SKM-1 treated with dmso at 0.1 percent for 144 hours (cell line): ENCODE measurements around the gene C1orf116.

ENCODE experiments used
- DNase-seq: peaks from one replicate; lab custom pipeline; 2025; ENCODE audit not compliant: unreplicated experiment; lab: John Stamatoyannopoulos, UW

Gene C1orf116

GRCh38 chr1:207035877-207036551 lies 3.5 kb upstream of the C1orf116 start:
- DNase-seq = no peak

DNA sequence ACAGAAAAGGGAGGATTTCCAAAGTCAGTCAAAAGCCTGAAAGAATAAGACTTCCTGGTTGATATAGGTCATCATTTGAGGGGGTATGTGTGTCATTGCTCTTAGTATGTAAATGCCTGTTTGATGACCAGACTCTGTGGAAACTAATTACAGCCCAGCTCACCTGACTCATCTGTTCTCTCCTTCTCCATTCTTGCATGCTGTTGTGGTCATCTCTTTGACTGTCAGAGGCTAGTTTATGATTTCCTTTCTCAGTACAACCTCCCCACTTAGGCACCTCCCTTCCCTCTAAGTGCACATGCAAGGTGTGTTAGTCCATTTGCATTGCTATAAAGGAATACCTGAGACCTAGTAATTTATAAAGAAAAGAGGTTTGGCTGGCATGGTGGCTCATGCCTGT lies 2.4 kb upstream of the C1orf116 start:
- DNase-seq = no peak

GRCh38 chr1:207034208-207034607 lies 1.7 kb upstream of the C1orf116 start:
- DNase-seq = no peak

DNA sequence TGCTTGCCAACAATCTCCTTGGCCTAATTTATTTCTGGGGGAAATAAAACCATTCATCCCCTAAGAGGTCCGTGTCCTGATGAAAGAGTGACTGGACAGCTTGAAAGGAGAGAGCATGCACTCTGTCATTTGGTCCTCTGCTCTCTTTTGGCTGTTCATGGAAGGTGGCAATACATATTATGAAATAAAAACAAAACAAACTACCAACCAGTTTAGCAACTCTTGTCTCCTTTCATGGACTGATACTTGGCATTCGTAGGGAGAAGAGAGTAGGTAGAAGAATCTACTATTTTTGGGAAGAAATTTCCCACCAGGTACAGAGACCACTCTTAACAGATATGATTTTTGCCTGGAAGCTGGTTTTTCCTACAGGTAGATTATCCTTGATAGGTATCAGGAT lies 746 bp upstream of the C1orf116 start:
- no peak for DNase-seq

DNA sequence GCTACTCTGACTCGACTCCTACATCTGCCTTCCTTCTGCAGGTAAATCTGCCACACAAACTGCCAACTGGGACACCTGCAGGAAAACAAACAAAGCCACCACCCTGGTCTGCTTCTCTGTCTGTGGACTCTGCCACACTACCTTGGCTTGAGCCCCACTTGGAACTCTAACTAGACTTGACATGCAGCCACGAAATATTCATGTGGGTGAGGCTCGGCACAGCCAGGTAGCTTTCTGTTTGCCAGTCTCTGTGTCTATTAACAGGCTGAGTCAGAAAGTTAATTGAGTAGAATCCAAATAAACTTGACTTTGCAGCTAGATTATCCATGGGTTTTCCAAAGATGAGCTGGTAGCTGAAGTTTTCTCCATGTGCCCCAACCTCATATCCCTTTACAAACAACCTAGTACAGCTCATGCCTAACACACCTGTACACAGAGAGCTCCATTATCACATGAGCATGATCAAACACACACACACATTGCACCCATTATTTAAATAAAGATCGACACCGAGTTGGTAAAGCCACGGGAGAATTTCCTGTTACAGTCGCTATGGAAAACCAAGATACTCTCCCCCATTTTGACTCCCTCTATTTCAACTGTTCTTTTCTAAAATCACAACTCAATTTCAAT lies 808 bp downstream of the C1orf116 start:
- DNase-seq = no peak

- no peak for DNase-seq
Measured at GRCh38 chr1:207031016-207031415, 1.5 kb downstream of the C1orf116 start.

- DNase-seq = no peak
Measured at GRCh38 chr1:207030522-207031009, 2.0 kb downstream of the C1orf116 start.

DNA sequence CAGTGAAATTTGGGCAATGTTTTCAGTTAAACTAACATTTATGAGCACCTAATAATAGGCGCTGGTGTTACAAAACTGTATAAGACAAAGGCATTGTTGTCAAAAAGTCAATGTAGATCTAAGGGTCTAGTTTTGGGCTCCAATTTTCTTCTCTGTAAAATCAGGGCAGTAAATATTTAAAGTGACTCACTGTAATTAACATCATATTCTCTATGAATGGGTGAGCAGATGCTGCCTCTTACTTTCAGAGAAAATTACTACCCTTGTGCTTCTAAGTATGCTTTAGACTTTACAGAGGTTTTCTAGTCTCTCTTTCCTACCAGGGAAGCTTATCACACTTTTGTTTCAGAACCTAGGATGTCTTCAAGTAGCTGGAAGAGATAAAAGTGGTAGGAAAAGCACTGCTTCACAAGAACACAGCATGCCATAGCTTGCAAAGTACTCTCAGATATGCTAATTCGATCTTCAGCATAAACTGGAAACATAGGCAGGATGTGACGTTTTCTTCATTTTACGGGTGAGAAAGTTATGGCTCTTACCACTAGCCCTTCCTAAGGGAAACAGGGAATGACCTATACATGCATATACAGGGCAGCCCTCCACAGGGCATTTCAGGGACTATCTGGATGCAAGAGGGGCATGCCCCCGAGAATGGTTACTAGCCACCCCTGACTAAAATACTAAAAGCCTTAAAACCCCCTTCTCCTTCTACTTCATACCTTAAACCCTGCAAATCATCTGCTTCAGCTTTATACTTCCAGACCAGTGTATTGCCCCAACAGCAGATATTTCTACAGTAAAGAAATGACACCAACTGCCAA lies 2.6 kb downstream of the C1orf116 start:
- DNase-seq = no peak

DNA sequence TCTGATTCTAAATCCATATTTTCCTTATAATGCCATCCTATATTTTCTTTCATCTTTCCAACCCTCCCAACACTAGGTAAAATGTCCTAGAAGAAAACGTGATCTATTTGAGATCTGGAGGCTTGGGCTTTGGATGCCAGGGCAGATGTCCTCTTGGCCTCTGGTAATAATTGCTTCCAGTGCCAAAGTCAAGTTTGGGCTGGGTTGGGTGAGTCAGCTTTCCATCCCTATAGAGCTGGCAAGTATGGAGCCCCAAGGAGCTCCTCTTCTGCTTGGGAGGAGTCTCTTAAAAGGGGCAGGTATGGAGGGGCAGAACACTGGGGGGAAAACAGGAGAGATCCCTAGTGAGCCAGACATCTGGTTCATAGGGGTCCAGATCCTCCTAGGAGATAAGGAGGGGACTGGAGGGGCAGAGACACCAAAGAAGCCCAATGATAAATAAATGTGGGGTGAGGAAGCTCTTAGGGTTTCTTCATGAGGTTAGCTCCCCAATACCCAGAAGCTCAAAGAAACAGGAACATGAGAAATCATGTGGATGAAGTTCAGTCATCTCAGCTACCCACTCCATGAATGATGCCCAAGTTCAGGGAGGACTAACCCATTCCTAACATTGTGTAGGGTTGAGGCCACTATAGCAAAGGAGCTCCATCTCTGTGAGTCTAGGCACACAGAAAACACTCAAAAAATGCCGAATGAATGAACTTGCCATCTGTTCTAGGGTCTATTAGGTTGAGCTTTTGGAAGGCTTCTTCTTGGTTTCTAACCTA lies 3.5 kb downstream of the C1orf116 start:
- DNase-seq = no peak

GRCh38 chr1:207027921-207028320 lies 4.6 kb downstream of the C1orf116 start:
- DNase-seq = no peak

GRCh38 chr1:207027206-207027777 lies 5.3 kb downstream of the C1orf116 start:
- DNase-seq = no peak

- DNase-seq = no peak
Measured at GRCh38 chr1:207026104-207026534, 6.4 kb downstream of the C1orf116 start.

DNA sequence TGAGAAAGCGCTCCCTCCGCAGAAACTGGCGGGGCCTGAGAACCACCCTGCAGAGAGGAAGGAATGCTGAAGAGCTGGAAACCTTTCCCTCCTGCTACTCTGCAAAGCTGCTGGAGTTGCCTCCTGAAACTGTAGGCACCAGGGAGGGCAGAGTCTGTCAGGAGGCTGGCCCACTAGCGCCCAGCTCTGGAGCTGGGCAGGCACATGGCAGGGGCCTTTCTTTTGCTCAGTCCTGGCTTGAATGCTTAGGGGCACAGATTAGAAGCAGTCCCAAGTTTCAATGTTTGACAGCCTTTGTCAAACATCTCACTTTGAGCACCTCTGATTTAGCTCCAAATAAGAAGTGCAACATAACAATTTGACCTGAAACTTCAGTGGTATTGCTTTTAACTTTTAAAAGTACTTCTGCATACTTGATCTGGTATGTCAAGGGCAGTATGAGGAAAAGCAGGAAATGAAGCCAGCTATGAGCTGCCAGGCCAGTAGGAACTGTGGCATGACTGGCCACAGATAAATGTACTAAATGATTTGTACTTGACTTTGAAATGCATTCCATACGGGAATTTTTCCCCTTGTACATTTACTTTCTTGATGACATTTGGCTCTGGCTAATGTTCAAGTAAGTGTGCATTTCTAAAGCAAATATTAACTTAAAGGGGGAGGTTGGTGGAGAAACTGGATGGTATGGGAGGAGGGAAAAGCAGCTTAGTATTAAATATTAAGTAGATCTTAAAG lies 7.2 kb downstream of the C1orf116 start:
- peak; percentile 14 for DNase-seq

GRCh38 chr1:207024202-207025145 lies 8.1 kb downstream of the C1orf116 start:
- peak; percentile 86 for DNase-seq

GRCh38 chr1:207022996-207023679 lies 9.4 kb downstream of the C1orf116 start:
- DNase-seq = no peak

DNA sequence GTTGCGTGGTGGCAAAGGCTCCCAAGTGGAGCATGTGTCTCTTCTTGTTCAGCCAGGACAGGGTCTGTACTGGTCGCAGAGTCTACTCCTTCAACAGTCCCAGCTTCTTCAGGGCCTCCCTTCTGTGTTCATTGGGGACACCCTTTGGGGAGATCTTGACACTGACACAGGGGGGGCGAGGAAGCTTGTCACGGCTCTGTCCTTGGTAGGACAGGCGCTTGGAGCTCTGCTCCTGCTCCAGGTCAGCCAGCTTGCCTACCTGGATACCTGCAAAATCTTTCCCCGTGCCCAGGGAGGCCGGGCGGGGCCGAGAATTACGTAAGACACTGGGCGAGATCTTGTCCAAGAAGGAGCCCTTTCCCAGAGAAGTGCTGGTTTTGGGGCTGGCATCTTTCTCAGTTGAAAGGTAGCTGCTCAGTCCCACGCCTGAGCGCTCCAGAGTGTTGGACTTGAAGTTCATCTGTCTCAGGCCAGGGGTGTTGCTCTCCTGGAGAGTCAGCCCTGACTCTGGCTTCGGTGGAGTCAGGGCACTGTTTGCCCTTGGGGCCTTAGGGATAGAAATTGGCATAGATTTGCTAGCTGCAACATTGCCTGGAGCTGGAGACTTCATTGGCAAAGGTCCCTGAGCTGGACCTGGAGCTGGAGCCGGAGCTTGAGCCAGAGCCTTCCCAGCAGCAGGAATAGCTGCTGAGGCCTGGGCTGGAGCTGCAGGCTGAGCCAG lies 10.5 kb downstream of the C1orf116 start:
- no peak for DNase-seq

GRCh38 chr1:207021139-207021861 lies 11.3 kb downstream of the C1orf116 start:
- no peak for DNase-seq
